PC-9 (cell line): ENCODE data around the gene OSTC.

Experiments used
- EZH2 ChIP-seq: fragments of 200-600 bp; sonication (generic); IDR thresholded peaks from 2 replicates; pipeline ENCODE4 v1.8.0; 2017; ENCODE audit warnings: antibody characterized with exemption, low read depth
- TF ChIP-seq, protein P1 (sequence below): fragments of 200-600 bp; sonication (generic); conservative IDR thresholded peaks from 2 replicates; pipeline ENCODE4 v1.6.1; 2017; ENCODE audit warnings: mixed run types, antibody characterized with exemption, mild to moderate bottlenecking, moderate library complexity

DNA sequence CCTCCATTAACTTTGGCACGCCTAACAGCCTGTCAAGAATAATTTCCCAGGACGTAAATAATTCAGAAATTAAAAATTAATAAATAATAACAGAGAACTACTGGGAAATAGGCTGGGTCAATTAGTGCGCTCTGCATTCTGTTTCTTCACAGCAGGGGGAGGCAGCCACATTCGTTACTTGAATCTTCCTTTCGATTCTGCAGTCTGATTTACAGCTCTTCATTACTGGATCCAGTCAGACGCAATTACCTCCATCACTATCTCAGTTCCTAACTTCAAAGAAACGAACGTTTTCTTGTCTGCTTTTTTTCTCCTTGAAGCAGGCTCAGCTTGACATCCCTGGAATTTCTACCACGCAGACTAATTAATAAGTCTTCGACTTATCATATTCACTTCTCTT lies 39.0 kb upstream of the OSTC start:
- TF ChIP-seq, protein P1, sequence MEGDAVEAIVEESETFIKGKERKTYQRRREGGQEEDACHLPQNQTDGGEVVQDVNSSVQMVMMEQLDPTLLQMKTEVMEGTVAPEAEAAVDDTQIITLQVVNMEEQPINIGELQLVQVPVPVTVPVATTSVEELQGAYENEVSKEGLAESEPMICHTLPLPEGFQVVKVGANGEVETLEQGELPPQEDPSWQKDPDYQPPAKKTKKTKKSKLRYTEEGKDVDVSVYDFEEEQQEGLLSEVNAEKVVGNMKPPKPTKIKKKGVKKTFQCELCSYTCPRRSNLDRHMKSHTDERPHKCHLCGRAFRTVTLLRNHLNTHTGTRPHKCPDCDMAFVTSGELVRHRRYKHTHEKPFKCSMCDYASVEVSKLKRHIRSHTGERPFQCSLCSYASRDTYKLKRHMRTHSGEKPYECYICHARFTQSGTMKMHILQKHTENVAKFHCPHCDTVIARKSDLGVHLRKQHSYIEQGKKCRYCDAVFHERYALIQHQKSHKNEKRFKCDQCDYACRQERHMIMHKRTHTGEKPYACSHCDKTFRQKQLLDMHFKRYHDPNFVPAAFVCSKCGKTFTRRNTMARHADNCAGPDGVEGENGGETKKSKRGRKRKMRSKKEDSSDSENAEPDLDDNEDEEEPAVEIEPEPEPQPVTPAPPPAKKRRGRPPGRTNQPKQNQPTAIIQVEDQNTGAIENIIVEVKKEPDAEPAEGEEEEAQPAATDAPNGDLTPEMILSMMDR: no peak
- TF ChIP-seq EZH2: no peak
